Stimulated activated CD4-positive, alpha-beta T cell treated with anti-CD3 and anti-CD28 coated beads, Interleukin-12 subunit alpha, Interleukin-12 subunit beta, amount 100 ng/mL, for 48 hours (primary cell): ENCODE data around the gene CRIP1.
A peak's percentile ranks its signal among the peaks of the same experiment; 100 is the strongest.

Experiments
- DNase-seq, 3 donors: peaks; one replicate each; pipeline ENCODE4 v3.0.0-alpha.2; 2020; ENCODE audit warnings: low read depth in 2 of 3, low spot score in 1 of 3

CRIP1 gene

GRCh38 chr14:105469456-105470349 lies 17.0 kb upstream of the CRIP1 start:
- no peak for DNase-seq

GRCh38 chr14:105470350-105471296 lies 16.1 kb upstream of the CRIP1 start:
- no peak for DNase-seq

GRCh38 chr14:105471297-105471821 lies 15.3 kb upstream of the CRIP1 start:
- no peak for DNase-seq

GRCh38 chr14:105471823-105472485 lies 14.7 kb upstream of the CRIP1 start:
- DNase-seq, result no peak

GRCh38 chr14:105472486-105472991 lies 14.1 kb upstream of the CRIP1 start:
- DNase-seq, result no peak

GRCh38 chr14:105473033-105473676 lies 13.5 kb upstream of the CRIP1 start:
- no peak for DNase-seq

GRCh38 chr14:105473677-105474482 lies 12.8 kb upstream of the CRIP1 start:
- peak in 1 of 3 donors; percentile 64 for DNase-seq

- no peak for DNase-seq
These were observed 12.0 kb upstream of the CRIP1 start, which contains the start of gene CRIP2 for GRCh38 chr14:105474483-105475268. CRIP2 (plus strand) TSS chr14:105474821; CDS start chr14:105474863, 42 bp downstream.

GRCh38 chr14:105475269-105476096 lies 11.2 kb upstream of the CRIP1 start:
- no peak for DNase-seq

- no peak for DNase-seq
These were observed 10.4 kb upstream of the CRIP1 start for GRCh38 chr14:105476097-105476830.

- no peak for DNase-seq
These were observed 9.6 kb upstream of the CRIP1 start for GRCh38 chr14:105476831-105477659.

GRCh38 chr14:105477660-105478397 lies 8.9 kb upstream of the CRIP1 start:
- DNase-seq, result no peak

- DNase-seq, result no peak
These were observed 8.1 kb upstream of the CRIP1 start for GRCh38 chr14:105478398-105479251.

- DNase-seq, result no peak
These were observed 7.1 kb upstream of the CRIP1 start for GRCh38 chr14:105479431-105480158.
